GM10266 (cell line): ENCODE measurements around the gene TAOK2.
A peak's percentile ranks its signal among the peaks of the same experiment; 100 is the strongest.

Source experiments
- DNase-seq: peaks from one replicate; pipeline ENCODE4 v3.0.0; 2012; ENCODE audit errors: extremely low spot score
- CTCF ChIP-seq: IDR thresholded peaks from 2 replicates; pipeline ENCODE4 v1.5.1; 2012; ENCODE audit warnings: mild to moderate bottlenecking, low read depth; ENCODE audit not compliant: control insufficient read depth, insufficient read depth; ENCODE audit errors: missing control alignments

TAOK2 gene

GRCh38 chr16:29994600-29995323 lies 21.1 kb downstream of the TAOK2 start:
- peak; percentile 82 for DNase-seq
- TF ChIP-seq CTCF, result no peak

GRCh38 chr16:29995324-29995910 lies 21.7 kb downstream of the TAOK2 start, which contains the start of gene HIRIP3:
Gene HIRIP3 (minus strand): TSS chr16:29995617. CDS start chr16:29995605, 12 bp downstream.
- TF ChIP-seq CTCF, result no peak
- peak; percentile 93 for DNase-seq

GRCh38 chr16:29995911-29996765 lies 22.5 kb downstream of the TAOK2 start, which contains the start of gene INO80E:
Gene INO80E (plus strand): TSS chr16:29996241. CDS start chr16:29996311, 70 bp downstream.
- peak; percentile 99 for DNase-seq
- TF ChIP-seq CTCF, result no peak

- no peak for DNase-seq
- TF ChIP-seq CTCF, result no peak
Measured at GRCh38 chr16:29996766-29997250, 23.1 kb downstream of the TAOK2 start.

GRCh38 chr16:29999605-30000004 lies 25.9 kb downstream of the TAOK2 start:
- DNase-seq, result no peak
- TF ChIP-seq CTCF, result no peak

- no peak for TF ChIP-seq CTCF
- DNase-seq, result no peak
Measured at GRCh38 chr16:30000735-30001631, 27.3 kb downstream of the TAOK2 start.
